ENCODE data around the gene CLIC3.

Gene CLIC3

GRCh38 chr9:137044037-137044436 is 47.7 kb upstream of the CLIC3 start:
- ATAC-seq (ENCODE audit: insufficient read depth, low read depth) = no peak
- Histone ChIP-seq H3K36me3 (ENCODE audit: insufficient read depth, low read length) (no peaks in the 10 kb centered on the region), H4K20me1 (ENCODE audit: insufficient read depth, low read length) (peaks cover 23% of the 10 kb centered on the region), H3K4me2 (ENCODE audit: insufficient read depth, low read length) (no peak overlapping the region), H3K9ac (ENCODE audit: low read depth, low read length) (no peak overlapping the region), H3K9me3 (ENCODE audit: insufficient read depth, low read length, severe bottlenecking) (no peaks in the 10 kb centered on the region), H3K4me1 (ENCODE audit: insufficient read depth, low read length) (no peaks in the 10 kb centered on the region), H3K4me3 (ENCODE audit: low read depth in 1 of 2, low read length in 2 of 2) (no peak overlapping the region), H3K27me3 (ENCODE audit: insufficient read depth, low read length, poor library complexity) (peaks cover 28% of the 10 kb centered on the region), H3K79me2 (ENCODE audit: insufficient read depth, low read length) (no peaks in the 10 kb centered on the region), H2AFZ (ENCODE audit: low read depth, low read length) (no peak overlapping the region), H3K27ac (ENCODE audit: low read length) (no peak overlapping the region)
- no peak for TF ChIP-seq EZH2 (IDR thresholded peaks at IDR 0.05; ENCODE audit: borderline replicate concordance, low read depth, low read length, severe bottlenecking)
- no peak for TF ChIP-seq CTCF (IDR thresholded peaks at IDR 0.05; ENCODE audit: borderline replicate concordance, extremely low read depth, low read length, poor library complexity, severe bottlenecking)
- no peak for DNase-seq

- no peak for DNase-seq
- Histone ChIP-seq H3K79me2 (ENCODE audit: insufficient read depth, low read length) (no peaks in the 10 kb centered on the region), H3K27me3 (ENCODE audit: insufficient read depth, low read length, poor library complexity) (peaks cover 28% of the 10 kb centered on the region), H3K9ac (ENCODE audit: low read depth, low read length) (no peak overlapping the region), H3K27ac (ENCODE audit: low read length) (no peak overlapping the region), H3K36me3 (ENCODE audit: insufficient read depth, low read length) (no peaks in the 10 kb centered on the region), H3K4me3 (ENCODE audit: low read depth in 1 of 2, low read length in 2 of 2) (no peak overlapping the region), H3K9me3 (ENCODE audit: insufficient read depth, low read length, severe bottlenecking) (no peaks in the 10 kb centered on the region), H4K20me1 (ENCODE audit: insufficient read depth, low read length) (peaks cover 26% of the 10 kb centered on the region), H3K4me1 (ENCODE audit: insufficient read depth, low read length) (no peaks in the 10 kb centered on the region), H3K4me2 (ENCODE audit: insufficient read depth, low read length) (no peak overlapping the region), H2AFZ (ENCODE audit: low read depth, low read length) (no peak overlapping the region)
- no peak for ATAC-seq (ENCODE audit: insufficient read depth, low read depth)
- TF ChIP-seq EZH2 (IDR thresholded peaks at IDR 0.05; ENCODE audit: borderline replicate concordance, low read depth, low read length, severe bottlenecking) = no peak
- no peak for TF ChIP-seq CTCF (IDR thresholded peaks at IDR 0.05; ENCODE audit: borderline replicate concordance, extremely low read depth, low read length, poor library complexity, severe bottlenecking)
Measured at GRCh38 chr9:137042751-137043727, 46.7 kb upstream of the CLIC3 start.

GRCh38 chr9:137041124-137041523 is 44.8 kb upstream of the CLIC3 start:
- H3K4me1 ChIP-seq (ENCODE audit: insufficient read depth, low read length) = no peaks in the 10 kb centered on the region
- peaks cover 25% of the 10 kb centered on the region for H4K20me1 ChIP-seq (ENCODE audit: insufficient read depth, low read length)
- DNase-seq (no peak), ATAC-seq (ENCODE audit: insufficient read depth, low read depth) (no peak)
- no peaks in the 10 kb centered on the region for H3K36me3 ChIP-seq (ENCODE audit: insufficient read depth, low read length)
- no peak for TF ChIP-seq EZH2 (IDR thresholded peaks at IDR 0.05; ENCODE audit: borderline replicate concordance, low read depth, low read length, severe bottlenecking)
- TF ChIP-seq CTCF (IDR thresholded peaks at IDR 0.05; ENCODE audit: borderline replicate concordance, extremely low read depth, low read length, poor library complexity, severe bottlenecking) = no peak
- H3K27me3 ChIP-seq (ENCODE audit: insufficient read depth, low read length, poor library complexity) = peaks cover 24% of the 10 kb centered on the region
- no peaks in the 10 kb centered on the region for H3K9me3 ChIP-seq (ENCODE audit: insufficient read depth, low read length, severe bottlenecking)
- no peak overlapping the region for H3K27ac ChIP-seq (ENCODE audit: low read length)
- H3K4me3 ChIP-seq (ENCODE audit: low read depth in 1 of 2, low read length in 2 of 2) = no peak overlapping the region
- no peaks in the 10 kb centered on the region for H3K79me2 ChIP-seq (ENCODE audit: insufficient read depth, low read length)
- no peak overlapping the region for H2AFZ ChIP-seq (ENCODE audit: low read depth, low read length)
- H3K9ac ChIP-seq (ENCODE audit: low read depth, low read length) = no peak overlapping the region
- no peak overlapping the region for H3K4me2 ChIP-seq (ENCODE audit: insufficient read depth, low read length)

All from DND-41 (cell line).